Activated T-cell treated with anti-CD3 and anti-CD28 coated beads for 4 hours (primary cell): ENCODE measurements around the gene IRX4.
"Not testable (repeated sequence)": the region's sequence is repeated elsewhere in the genome, so short reads cannot be mapped to it uniquely, and the experiment has no call there.

Experiments used
- DNase-seq: peaks from one replicate; pipeline ENCODE4 v3.0.0-alpha.2; 2020

IRX4 gene

GRCh38 chr5:1855075-1855474 lies 27.6 kb downstream of the IRX4 start:
- no peak for DNase-seq

- DNase-seq, result no peak
Measured at GRCh38 chr5:1853531-1853930, 29.2 kb downstream of the IRX4 start.

DNA sequence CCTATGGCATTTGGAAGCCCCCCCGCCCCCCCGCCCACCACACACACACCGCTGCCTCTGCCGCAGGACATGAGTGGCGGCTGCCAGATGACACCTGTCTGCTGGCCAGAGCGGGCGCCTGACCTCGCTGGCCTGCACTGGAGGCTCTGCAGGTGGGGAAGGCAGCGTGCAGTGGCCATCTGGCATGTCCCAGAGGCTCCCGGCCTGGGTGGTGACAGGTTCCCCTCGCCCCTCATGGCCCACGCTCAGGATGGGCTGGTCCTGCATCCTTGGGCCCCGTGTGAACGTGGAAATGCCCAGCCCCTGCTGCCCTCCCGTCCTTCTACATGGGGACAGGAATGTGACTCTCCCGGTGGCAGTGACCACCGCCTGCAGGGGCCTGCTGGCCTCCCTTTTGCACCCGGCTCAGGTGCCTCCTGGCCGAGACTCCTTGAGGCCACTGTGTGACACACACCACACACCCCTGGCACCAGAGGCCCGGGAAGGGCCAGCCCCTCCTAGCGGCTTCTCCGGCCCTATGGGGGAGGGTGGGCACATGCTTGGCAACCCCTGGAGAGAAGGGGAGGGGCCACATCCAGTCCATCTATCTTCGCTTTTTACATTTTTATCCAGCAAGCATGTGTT lies 30.3 kb downstream of the IRX4 start:
- DNase-seq, result no peak

DNA sequence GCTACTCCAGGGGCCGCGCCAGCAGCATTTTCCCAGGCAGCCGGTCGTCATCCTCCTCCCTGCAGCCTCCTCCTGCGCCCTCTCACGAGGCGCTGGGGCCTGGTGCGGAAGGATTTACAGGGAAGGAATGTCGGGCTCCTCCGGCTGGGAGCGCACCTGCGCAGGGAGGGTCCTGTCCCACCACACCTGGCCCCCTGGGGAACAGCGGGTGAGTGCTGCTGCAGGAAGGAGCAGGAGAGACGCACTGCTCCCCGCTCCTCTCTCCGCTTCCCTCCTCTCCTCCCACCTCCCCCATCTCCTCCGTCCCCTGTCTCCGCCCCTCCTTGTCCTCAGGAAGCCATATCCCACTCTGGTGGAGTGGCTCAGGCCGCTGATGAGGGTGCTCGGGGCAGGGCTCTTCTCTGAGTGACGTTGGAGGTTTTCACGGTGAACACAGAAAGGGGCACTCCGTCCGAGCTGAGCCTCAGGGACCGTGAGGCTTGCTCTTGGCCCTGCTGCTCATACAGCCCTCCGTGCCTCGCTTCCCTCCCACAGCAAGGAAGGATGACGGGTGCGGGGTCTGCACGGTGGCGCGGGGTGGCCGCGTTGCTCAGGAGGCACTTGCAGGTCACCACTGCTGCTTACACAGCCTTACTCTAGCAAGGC lies 31.3 kb downstream of the IRX4 start:
- DNase-seq, result no peak

DNA sequence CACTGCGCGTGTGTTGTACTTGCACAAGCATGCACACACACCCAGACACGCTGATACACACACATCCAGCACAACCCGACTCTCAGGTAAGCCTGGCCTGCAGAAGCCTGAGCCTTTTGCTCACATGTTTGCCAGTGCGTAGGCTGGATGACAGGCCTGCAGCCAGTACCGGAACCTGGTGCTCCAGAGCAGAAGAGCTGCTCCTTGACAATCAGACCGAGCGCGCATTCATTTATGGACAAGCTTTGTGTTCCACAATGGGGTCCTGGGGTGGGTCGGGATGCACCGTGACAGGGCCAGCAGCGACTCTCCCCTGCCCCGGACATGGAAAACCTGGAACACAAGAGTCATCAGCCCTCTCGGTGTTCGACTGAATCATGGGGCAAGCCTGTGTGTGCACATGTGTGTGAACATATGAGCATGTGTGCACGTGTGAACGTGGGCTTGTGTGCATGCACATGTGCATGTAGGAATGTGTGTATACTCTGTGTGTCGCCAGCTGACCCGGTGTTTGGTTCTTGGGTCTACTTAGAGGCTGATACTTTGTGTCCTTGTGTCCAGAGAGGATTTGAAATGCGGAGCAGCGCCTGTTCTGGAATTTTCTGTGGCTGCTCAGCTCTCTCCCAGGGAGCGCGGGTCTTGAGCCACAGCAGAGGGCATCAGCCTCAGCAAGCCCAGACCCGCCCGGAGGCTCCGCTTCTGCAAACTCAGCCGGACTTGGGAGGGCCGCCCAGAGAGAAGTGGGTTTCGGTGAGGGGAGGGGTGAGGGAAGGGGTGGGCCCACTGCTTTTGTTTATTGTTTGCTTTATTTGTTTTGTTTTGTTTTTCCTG lies 32.2 kb downstream of the IRX4 start:
- no peak for DNase-seq

- DNase-seq, result no peak
Measured at GRCh38 chr5:1847611-1848010, 35.1 kb downstream of the IRX4 start.

DNA sequence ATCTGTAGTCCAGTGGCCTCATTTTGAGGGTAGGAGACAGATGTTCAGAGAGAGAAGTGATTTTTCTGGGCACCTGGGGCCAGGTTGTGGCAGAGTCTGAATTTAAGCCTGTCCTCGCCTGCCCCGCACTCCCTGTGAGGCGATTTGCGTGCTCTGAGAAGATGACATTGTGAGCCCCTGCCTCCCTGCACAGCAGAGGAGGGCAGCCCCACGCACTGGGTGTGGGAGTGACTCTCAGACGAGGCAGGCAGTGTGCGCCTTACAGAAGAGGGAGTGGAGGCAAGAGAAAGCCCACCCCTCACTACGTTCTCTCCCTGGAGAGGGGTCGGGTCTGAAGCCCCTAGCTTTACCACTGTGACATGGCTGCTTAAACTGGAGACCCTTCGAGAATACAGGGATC lies 35.7 kb downstream of the IRX4 start:
- no peak for DNase-seq

- DNase-seq, result no peak
Measured at GRCh38 chr5:1846583-1846982, 36.1 kb downstream of the IRX4 start.

GRCh38 chr5:1845696-1846095 lies 37.0 kb downstream of the IRX4 start:
- no peak for DNase-seq

DNA sequence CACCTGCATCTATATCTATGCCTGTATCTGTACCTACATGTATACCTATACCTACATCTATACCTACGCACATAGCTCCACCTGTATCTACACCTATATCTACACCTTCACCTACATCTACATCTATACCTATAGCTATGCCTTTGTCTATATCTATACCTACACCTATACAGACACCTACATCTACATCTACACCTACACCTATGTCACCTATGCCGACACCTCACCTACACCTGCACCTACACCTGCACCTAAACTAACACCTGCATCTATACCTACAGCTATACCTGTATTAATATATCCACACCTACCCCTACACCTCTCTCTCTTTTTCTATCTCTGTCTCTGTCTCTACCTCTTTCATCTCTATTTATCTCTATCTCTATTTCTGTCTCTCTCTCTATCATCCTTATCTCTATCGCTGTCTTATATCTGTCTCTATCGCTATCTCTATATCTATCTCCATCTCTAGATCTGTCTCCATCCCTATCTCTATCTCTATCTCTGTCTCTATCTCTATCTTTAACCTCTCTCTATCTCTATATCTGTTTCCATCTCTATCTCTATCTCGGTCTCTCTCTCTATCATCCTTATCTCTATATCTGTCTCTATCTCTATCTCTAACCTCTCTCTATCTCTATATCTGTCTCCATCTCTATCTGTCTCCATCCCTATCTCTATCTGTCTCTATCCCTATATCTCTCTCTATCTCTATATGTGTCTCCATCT lies 37.9 kb downstream of the IRX4 start:
- no peak for DNase-seq

DNA sequence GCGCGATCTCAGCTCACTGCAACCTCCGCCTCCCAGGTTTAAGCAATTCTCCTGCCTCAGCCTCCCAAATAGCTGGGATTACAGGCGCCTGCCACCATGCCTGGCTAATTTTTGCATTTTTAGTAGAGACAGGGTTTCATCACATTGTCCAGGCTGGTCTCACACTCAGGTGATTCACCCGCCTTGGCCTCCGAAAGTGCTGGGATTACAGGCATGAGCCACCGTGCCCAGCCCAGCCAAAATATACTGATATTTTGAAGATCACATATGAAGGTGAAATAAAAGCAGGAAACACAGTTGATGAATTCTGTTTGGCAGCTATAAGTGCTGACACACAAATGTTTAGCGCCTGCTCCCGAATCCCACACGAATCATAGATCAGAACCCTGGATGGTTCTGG lies 39.0 kb downstream of the IRX4 start:
- not testable (repeated sequence) for DNase-seq

GRCh38 chr5:1842004-1842819 lies 40.5 kb downstream of the IRX4 start:
- DNase-seq, result no peak

GRCh38 chr5:1840741-1841521 lies 41.8 kb downstream of the IRX4 start:
- no peak for DNase-seq

DNA sequence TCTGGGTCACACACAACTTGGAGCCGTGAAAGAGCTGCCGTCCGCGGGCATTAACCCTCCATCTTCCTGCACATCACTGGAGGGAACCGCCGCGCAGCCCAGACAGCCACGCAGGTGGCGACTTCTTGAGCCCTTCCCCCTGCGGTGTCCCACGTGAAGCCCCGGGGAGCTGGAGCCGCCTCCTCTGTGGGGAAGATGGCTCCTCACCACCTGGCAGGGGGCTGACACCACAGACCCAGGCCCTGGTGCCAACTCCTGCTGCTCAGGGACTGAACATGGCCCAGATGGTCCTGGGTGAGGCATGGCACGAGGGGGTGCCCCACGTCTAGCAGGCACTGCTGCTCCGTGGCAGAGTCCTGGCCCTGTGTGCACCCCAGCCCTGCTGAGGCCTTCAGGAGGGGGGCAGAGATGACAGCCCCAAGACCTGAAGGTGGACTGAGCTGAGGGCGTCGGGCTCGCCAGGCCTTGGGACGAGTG lies 42.6 kb downstream of the IRX4 start:
- no peak for DNase-seq

DNA sequence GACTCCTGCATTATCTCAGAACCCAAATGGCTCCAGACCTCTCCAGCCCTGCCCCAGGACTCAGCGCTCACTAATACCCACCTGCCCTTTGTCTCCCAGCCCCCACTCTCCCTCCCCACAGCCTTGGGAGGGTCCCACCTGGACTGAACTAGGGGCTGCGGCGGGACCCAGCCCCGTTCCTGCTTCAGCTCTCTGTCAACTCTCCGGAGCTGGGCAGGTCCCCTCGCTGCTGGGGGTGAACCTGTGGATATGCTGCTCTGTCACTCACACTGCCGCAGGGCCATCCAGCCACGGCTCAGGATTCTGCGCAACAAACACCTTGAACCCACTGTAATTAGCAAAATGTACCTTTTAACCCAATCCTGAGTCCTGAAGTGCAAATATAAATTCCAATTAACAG lies 44.7 kb downstream of the IRX4 start:
- DNase-seq, result no peak

DNA sequence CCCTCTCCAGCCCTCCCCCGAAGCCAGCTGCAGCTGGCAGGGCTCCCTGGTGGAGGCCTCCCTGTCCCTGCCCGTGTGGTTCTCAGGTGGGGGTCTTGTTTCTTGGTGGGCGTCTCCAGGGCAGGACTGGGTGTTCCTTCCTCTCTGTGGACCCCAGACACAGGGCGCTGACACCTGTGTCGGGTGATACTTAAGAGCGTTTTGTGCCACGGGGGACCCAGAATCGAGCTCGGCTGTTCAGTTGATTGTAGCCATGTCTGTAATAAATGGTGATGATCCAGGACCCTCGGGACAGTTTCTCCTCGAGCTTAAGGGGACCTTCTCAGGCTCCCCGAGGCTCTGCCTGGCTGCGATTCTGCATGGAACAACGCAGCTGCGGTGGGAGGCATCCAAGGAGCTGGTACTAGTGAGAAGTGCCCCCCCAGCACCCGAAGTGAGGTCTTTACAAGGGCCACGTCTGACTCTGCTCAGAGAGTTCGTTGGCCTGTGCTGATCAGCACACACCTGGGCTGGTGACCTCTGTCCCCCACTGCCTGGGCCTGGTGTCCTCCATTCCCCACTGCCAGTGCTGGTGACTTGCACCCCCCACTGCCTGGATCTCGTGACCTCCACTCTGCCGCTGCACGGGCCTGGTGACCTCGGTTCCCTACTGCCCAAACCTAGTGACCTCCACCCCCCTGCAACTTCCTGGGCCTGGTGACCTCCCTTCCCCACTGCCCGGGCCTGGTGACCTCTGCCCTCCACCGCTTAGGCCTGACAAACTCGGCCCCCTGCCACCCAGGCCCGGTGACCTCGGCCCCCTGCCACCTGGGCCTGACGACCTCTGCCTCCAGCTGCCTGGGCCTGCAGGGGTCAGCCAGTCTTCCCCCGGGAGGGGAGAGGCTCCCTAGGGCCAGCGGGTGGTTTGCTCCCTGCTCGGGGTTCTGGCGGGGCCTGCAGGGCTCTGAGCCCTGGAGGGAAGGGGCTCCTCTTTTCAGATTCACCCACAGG lies 45.5 kb downstream of the IRX4 start:
- no peak for DNase-seq

GRCh38 chr5:1836176-1836890 lies 46.4 kb downstream of the IRX4 start:
- no peak for DNase-seq

- no peak for DNase-seq
Measured at GRCh38 chr5:1835431-1835830, 47.3 kb downstream of the IRX4 start.

DNA sequence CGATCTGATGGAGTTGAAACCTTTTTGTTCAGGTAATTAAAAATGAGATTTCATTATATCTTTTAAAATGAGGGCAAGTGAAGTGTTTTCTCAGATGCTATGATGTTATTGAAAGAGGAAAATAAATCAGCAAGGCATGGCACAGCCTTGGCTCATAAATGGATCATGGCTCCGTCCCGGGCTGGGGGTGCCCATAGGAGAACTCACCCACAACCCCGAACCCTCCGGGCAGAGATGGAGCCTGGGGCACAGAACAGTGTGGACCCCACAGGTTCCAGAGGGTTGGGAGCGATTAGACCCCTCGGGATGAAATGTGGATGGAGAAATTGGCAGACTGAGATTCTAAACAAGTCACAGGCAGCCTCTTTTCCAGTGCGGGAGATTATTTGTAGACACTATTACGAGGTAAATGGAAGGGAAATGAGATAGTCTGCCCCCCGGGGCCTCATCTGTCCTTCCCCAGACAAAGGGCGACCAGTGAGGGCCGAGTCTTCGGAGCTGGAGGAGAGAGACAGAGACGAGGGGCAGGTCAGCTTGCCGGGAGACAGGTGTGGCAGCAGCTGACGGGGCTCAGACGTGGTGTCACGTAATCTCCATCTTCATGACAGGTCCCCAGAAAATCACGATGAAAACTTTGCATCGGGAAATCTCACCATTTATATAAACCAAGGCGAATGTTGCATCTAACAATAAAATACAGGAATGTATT lies 47.9 kb downstream of the IRX4 start:
- no peak for DNase-seq
